HG02973 (cell line): ENCODE results near the gene MTMR11.
"Not testable (repeated sequence)": the region's sequence is repeated elsewhere in the genome, so short reads cannot be mapped to it uniquely, and the experiment has no call there.

Source experiments
- ATAC-seq: cut with Tn5 transposase; IDR thresholded peaks from one replicate; pipeline ENCODE4 v1.9.1; 2021; ENCODE audit warnings: moderate library complexity; ENCODE audit not compliant: unreplicated experiment

MTMR11 gene

DNA sequence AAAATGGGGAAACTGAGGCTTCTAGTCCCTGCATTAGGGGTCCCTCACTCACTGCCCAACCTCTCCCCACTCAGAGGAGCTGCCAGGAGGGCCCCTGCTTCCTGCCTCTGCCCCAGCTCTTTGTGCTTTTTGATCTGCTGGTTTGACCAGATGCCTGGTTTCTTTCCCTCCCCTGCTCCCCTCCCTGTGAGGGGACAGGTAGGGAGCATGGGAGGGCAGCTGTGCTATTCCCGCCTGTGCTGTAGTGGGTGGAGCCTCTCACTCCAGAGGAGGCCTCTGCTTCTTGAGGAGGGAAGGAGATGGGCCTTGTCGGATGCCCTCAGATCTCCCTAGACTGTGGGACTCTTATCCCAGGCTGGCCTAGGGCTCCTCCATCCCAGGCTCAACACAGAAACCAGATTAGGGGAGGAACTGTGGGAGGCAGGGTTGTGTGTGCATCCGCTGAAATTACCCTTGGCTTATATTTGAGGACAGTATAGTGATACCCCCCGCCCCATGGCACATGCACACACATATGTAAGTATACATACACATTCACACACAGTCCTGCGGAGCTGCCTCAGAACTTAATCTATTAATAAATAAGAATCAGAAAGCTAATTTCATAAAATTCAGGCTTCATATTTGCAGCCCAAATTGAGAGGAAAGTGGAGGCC lies 32.7 kb downstream of the MTMR11 start:
- no peak for ATAC-seq

DNA sequence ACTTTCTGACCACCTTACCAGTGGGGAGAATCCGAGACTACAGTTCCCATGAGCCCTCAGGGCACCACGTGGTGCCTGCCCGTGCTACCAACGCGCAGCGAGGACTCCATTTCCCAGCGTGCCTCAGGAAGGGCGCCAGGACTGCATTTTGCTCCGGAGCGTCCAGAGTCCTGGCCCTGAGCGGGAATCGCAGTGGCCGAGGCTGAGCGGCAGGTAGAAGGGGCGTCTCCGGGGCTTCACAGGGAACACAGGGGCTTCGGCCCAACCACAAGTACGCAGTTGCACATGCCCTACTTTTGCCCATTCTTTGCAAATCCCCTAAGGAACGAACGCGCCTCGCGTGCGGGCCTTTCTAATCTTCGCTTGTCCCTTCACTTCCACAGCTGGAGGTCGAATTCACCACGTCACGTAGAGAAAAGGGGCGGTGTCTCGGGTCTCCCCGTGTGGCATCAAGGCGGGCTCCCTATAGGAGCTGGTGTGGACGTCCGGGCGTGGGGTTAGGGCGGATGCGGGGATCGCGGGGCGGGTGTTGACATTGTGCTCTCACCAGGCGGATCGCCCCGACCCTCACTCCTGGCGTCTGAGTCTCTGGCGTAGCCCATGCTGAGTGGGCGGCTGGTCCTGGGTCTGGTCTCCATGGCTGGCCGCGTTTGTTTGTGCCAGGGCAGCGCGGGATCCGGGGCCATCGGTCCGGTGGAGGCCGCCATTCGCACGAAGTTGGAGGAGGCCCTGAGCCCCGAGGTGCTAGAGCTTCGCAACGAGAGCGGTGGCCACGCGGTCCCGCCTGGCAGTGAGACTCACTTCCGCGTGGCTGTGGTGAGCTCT lies 37.0 kb downstream of the MTMR11 start, which contains the start of gene BOLA1:
BOLA1 (plus strand) TSS at position 109 of the 825 bp plus-strand sequence; CDS start at position 601, 492 bp downstream.
- ATAC-seq = peak; percentile 85

DNA sequence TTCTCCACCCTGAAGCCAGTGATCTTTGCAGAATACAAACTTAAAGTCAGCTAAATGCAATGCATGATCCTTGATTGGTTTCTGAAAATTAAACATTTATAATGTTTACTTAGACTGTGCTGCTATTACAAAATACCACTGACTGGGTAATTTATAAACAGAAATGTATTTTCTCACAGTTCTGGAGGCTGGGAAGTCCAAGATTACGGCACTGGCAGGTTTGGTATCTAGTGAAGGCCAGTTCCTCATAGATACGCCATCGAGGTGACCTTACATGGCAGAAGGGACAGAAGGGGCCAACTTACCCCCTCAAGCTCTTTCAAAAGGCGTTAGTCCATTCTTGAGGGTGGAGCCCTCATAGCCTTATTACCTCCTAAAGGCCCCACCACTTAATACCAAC lies 40.1 kb downstream of the MTMR11 start:
- ATAC-seq = no peak

DNA sequence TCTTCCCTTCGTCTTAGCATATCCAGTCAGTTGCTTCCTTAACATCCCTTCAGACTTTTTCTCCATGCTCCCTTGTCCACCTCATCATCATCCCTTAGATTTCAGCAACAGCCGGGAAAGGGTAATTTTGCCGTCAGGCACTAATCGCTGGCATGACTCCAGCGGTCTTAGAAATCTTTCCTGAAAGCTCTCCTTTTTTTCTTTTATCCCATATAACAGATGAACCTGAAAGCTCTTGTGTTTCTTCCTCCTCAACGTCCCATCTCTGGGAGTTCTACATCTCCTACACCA lies 47.7 kb downstream of the MTMR11 start:
- no peak for ATAC-seq

DNA sequence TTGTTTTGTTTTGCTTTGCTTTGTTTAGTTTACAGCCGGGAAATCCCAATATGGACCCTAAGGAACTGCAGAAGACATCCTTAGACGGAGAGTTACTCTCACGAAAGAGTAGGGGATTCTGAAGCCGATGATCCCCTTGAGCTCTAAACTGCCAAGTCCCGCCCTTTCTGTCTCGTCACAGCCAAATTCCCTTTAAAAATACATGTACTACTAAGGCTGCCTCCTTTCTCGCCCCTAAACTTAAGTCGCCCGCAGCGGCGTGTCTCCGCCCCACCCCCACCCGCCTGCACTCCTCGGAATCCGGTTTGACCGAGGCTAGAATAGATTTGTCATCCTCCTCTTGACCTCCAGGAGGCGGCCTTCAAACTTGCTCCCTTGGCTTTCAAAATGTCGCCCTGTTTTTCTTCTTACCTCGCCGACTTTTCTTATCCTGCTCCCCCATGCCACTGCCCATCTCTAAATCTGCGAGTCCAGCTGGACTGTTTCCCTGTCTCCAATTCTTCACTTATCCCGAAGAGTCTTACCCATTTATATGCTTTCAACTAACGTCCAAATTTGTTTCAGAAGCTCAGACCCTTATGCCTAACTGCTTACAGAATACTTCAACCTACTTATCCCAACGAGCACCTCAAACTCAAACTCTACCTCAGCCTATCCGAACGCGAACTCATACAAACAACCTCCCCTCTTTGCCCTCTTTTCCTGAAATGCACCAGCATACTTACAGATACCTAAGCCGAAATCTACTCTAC lies 48.3 kb downstream of the MTMR11 start:
- no peak for ATAC-seq

DNA sequence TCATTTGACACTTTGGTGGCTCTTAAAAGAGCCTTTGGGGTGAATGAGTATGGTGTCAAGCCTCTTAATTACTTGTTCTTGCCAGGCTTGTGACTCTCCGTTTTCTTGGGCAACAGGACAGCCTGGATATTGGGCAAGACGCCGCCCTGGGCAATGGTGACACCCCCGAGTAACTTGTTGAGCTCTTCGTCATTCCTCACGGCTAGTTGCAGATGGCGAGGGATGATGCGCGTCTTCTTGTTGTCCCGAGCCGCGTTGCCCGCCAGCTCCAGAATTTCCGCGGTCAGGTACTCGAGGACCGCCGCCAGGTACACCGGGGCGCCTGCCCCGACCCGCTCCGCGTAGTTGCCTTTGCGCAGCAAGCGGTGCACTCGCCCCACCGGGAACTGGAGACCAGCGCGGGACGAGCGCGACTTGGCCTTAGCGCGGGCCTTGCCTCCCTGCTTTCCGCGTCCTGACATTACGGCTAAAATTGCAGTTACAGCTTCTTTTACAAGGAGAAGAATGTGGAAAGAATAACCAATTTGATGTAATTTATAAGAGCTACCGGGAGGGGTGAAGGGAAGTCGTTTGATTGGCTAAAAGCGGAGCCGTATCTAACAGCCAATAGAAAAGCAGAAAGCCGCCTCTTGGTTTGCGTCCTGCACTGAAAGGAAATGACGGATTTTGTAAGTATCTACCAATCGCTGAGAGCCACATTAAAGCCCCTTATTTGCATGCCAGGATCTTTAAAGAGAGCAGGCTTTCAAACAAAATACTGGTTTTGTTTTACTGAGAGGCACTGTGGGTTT lies 49.0 kb downstream of the MTMR11 start:
- peak; percentile 39 for ATAC-seq

DNA sequence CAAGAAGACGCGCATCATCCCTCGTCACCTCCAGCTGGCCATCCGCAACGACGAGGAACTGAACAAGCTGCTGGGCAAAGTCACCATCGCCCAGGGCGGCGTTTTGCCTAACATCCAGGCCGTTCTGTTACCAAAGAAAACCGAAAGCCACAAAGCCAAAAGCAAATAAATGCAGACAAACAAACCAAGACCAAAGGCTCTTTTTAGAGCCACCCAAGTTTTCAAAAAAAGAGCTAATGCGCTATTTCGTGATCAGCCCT lies 49.6 kb downstream of the MTMR11 start:
- not testable (repeated sequence) for ATAC-seq

DNA sequence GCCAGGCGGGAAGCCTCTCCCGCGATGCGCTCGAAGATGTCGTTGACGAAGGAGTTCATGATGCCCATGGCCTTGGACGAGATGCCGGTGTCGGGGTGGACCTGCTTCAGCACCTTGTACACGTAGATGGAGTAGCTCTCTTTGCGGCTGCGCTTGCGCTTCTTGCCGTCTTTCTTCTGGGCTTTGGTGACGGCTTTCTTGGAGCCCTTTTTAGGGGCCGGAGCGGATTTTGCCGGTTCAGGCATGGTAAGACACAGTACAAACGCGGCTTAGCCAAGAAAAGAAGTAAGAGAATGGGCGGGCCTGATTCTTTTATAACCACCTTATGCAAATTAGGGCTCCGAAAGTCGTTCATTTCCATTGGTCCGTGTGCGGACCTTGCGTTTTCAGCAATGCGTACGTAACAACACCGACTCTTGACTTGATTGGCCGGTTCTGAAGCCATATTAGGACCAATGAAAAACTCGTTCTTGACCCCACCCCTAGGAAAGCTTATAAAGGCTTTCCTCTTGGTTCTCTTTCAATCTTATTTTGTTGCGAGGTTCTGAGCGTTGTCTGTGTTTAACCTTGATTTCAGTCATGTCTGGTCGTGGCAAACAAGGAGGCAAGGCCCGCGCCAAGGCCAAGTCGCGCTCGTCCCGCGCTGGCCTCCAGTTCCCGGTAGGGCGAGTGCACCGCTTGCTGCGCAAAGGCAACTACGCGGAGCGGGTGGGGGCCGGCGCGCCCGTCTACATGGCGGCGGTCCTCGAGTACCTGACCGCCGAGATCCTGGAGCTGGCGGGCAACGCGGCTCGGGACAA lies 50.1 kb downstream of the MTMR11 start:
- ATAC-seq = peak; percentile 58

DNA sequence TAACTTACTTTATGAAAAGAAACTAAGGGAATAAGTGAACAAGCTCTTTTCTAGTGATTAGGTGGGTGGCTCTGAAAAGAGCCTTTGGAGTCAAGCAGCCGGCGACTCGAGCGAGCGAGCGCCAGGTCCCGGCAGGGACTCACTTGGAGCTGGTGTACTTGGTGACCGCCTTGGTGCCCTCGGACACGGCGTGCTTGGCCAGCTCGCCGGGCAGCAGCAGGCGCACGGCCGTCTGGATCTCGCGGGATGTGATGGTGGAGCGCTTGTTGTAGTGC lies 50.6 kb downstream of the MTMR11 start:
- ATAC-seq = not testable (repeated sequence)

DNA sequence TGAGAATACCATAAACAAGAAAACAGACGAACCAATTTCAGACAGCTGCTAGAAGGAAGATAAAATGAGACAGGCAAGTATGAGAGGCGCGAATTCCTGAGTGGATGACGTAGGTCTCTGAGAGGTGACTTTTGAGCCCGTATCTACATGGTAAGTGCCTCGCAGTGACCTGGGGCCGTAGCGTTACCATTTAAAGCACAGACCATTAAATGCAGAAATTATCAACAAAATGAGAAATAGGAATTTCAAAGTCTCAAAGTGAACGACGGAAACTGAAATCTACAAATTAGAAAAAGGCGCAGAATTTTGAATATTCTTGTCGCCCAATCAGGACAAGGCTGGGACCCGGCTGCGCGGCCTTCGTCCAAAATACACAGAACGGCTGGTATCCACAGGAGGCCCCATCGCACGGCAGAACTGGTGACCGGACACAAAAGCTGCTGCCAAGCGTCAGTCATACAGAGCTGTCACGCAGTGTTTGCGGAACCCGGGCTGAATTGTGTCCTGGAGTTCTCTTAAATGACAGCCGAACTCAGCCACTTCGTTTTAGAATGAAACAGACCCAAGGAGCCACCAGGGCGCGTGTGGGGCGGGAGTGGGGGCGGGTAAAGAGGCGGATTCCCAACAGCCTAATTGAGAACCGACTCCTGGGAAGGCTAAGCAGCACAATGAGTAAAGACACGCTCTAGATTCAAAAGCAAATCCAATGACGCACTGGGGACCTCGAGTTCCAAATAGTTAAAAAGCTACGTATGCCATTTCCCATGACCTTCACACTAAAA lies 51.1 kb downstream of the MTMR11 start:
- no peak for ATAC-seq

DNA sequence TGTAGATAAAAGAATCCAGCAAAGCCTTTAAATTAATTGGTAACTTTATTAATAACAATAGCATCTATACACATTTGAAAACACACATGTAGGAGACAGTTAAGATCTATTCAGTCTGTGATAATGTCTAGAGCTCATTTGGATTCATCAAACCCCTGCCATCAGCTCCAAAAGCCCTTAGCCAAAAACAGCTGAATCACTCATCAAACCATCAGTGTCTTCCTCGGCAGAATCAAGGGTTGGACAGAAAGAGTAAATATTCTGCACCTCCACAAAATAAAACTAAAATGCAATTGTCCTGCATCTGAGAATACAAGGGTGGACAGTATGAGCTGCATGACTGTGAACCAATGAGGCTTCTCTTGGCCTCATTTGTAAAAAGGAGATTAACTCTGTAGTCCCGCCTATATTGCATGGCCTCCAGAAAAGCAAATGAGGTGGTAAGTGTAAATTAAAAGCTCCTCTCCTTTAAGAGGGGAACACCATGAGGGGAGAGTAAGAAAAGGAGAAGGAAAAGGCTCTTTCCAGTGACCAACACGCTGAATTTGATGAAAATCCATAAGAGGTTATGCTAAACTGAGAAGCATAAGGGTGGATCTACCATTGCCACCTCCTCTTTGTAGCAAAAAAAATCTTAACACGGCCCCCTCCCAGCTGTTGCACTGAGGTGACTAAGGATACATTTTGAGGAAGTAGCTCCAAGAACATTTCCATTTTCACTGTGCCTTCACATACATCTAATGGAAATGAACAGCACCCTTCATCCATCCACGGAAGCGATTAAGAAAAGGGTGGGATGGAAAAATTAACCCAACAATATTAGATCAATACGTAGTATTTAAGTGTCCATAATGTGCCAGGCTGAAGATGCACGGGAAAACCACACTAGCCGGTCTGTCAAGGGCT lies 52.0 kb downstream of the MTMR11 start:
- no peak for ATAC-seq

DNA sequence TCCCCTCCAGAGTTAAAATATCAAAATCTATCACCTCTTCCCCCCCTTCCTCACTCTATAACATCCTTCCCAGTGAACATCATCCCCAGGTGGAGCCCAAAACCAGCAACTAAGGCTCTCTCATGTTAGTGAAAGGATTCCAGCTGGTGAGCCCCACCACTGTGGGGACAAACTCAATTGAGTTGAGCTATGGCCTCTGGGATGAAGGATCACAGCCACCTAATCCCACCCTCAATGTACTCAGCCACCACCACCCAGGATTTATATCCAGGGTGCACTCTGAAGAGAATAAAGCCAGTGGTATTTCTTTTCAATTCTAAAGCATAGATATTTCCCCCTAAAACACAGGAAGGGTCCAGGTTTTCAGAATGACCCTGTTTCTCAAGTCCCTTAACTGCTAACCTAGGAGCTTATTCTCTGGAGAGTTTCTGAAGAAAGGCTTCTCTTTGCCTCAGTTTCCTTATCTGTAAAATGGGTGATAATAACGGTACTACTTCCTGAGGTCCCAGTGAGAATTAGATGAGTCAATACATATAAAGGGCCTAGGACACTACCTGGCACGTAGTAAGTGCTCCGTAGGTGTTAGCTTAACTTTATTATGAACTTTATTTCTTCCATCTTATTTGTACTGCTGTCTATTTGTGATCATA lies 53.0 kb downstream of the MTMR11 start:
- no peak for ATAC-seq

DNA sequence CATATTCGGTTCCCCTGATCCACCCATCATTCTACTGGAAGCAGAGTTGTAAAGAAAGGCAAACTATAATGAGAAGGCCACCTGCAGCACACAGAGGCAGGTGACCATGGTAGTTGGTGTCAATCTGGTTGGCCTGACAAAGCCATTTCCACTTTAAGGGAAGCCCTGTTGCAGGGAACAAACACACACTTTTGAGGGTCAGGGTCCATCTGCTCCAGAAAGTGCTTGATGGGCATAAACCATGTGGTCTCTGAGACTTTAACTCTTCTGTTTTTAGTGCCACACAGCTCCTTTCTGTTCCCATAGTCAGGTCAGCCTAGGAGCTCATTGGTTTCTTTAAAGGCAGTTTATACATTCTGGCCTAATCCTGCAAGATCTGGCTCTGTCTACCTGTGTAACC lies 54.8 kb downstream of the MTMR11 start:
- no peak for ATAC-seq

DNA sequence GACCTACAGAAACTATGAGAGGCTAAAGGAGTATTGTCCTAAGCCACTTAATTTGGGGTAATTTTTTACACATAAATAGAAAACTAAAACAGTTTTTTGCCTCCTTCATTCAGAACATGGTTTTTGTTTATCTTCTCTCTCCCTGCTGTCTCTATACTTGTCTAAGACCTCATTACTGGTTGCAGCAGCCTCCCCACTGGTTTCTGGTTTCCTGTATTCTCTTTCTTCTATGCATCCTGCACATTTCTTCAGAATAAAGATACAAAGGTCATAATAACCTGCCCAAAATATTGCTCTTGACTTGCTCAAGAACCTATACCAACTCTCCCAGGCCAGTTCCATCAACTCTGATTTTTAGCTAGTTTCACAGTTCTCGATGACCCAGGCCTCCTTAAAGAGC lies 57.1 kb downstream of the MTMR11 start:
- no peak for ATAC-seq
